Peyer's patch (tissue), 4 donors: ENCODE measurements around the gene NT5C1A.
A peak's percentile ranks its signal among the peaks of the same experiment; 100 is the strongest.

Experiments
- POLR2A ChIP-seq, 2 donors: fragments of 450-650 bp; IDR thresholded peaks; one replicate each; pipeline ENCODE4 v1.5.1; 2017; ENCODE audit warnings: antibody characterized with exemption in 2 of 2, mild to moderate bottlenecking in 2 of 2, moderate library complexity in 2 of 2
- TF ChIP-seq, protein P1 (sequence below), 6 experiments: fragments of 450-650 bp in 4 of 6; fragments of 200-600 bp in 2 of 6; sonication (generic) in 1 of 6; IDR thresholded peaks; one replicate each; pipeline ENCODE4 v1.5.1; 2017 to 2019; ENCODE audit warnings: antibody characterized with exemption in 6 of 6, mild to moderate bottlenecking in 3 of 6, moderate library complexity in 1 of 6

DNA sequence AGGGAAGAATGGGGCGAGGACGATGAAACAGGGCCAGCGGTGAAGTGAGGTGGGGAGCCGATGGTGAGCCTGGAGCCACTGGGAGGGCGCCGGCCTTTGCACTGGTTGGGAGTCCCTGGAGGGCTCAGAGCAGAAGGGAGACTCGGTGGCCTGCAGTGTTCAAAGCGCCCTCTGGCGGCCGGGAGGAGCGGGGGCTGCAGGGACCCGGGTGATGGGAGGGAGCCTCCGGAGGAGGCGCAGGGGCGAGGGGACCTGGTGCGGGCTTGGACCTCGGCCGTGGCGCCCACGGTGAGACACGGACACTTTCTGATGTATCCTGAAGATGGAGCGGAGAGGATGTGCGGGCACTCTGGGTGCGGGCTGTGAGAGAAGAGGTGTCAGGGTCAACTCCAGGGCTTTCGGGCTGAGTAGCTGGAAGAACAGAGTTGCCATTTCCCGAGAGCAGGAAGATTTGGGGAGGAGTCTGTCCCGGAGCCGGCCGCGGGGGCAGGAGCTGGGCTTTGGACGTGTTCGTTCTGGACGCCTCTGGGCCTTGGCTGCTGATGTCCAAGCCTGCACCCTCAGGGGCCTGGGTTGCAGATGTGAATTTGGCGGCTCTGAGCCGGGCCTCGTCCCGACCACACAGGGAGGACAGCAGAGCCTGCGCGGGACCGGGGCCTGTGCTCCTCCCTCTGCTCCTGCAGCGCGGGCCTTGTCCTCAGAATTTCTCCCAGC, 62.1 kb downstream of the NT5C1A start:
- TF ChIP-seq, protein P1, sequence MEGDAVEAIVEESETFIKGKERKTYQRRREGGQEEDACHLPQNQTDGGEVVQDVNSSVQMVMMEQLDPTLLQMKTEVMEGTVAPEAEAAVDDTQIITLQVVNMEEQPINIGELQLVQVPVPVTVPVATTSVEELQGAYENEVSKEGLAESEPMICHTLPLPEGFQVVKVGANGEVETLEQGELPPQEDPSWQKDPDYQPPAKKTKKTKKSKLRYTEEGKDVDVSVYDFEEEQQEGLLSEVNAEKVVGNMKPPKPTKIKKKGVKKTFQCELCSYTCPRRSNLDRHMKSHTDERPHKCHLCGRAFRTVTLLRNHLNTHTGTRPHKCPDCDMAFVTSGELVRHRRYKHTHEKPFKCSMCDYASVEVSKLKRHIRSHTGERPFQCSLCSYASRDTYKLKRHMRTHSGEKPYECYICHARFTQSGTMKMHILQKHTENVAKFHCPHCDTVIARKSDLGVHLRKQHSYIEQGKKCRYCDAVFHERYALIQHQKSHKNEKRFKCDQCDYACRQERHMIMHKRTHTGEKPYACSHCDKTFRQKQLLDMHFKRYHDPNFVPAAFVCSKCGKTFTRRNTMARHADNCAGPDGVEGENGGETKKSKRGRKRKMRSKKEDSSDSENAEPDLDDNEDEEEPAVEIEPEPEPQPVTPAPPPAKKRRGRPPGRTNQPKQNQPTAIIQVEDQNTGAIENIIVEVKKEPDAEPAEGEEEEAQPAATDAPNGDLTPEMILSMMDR (IDR thresholded peaks at IDR 0.05), result peak in 4 of 6 experiments; percentile 21 to 59 (median 48)
- TF ChIP-seq POLR2A (IDR thresholded peaks at IDR 0.05), result no peak
